Gastroesophageal sphincter (tissue), 3 donors: ENCODE data around the gene CYSRT1.

Experiments used
- POLR2A ChIP-seq, 2 donors: fragments of 450-650 bp; IDR thresholded peaks; one replicate each; pipeline ENCODE4 v1.6.1; 2017; ENCODE audit warnings: antibody characterized with exemption in 2 of 2, mild to moderate bottlenecking in 2 of 2, moderate library complexity in 1 of 2
- TF ChIP-seq, protein P1 (sequence below), 4 experiments: fragments of 200-600 bp in 2 of 4; fragments of 450-650 bp in 2 of 4; sonication (generic) in 1 of 4; IDR thresholded peaks; one replicate each; pipeline ENCODE4 v1.5.1; 2017 to 2019; ENCODE audit warnings: antibody characterized with exemption in 4 of 4, mild to moderate bottlenecking in 2 of 4, moderate library complexity in 2 of 4

DNA sequence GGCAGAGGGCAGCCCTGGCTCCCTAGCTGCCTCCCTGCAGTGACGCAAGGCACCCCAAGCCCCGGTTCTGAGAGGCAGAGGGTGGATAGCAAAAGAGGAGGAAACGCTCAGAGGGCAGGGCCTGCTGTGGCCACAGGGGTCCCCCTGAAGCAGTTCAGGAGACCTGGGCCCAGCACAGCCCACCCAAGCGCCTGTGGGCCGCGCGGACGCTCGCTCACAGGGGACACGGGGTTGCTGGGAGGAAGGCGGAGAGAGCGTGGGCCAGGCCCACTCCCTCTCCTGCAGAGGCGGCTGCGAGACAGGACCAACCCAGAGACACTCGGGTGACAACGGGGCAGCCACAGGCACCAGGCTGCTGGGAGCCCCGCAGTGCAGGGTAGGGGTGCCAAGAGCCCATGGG lies 45.2 kb upstream of the CYSRT1 start:
- TF ChIP-seq, protein P1, sequence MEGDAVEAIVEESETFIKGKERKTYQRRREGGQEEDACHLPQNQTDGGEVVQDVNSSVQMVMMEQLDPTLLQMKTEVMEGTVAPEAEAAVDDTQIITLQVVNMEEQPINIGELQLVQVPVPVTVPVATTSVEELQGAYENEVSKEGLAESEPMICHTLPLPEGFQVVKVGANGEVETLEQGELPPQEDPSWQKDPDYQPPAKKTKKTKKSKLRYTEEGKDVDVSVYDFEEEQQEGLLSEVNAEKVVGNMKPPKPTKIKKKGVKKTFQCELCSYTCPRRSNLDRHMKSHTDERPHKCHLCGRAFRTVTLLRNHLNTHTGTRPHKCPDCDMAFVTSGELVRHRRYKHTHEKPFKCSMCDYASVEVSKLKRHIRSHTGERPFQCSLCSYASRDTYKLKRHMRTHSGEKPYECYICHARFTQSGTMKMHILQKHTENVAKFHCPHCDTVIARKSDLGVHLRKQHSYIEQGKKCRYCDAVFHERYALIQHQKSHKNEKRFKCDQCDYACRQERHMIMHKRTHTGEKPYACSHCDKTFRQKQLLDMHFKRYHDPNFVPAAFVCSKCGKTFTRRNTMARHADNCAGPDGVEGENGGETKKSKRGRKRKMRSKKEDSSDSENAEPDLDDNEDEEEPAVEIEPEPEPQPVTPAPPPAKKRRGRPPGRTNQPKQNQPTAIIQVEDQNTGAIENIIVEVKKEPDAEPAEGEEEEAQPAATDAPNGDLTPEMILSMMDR (IDR thresholded peaks at IDR 0.05): no peak
- no peak for TF ChIP-seq POLR2A (IDR thresholded peaks at IDR 0.05)
